NT2/D1 (cell line): ENCODE data around the gene ENGASE.

Source experiments
- SUZ12 ChIP-seq: IDR thresholded peaks from 2 replicates; pipeline ENCODE4 v1.6.1; 2011; ENCODE audit not compliant: insufficient read length, insufficient read depth; ENCODE audit errors: extremely low read depth
- YY1 ChIP-seq: IDR thresholded peaks from 2 replicates; pipeline ENCODE4 v1.6.1; 2011; ENCODE audit not compliant: insufficient read length, insufficient read depth

DNA sequence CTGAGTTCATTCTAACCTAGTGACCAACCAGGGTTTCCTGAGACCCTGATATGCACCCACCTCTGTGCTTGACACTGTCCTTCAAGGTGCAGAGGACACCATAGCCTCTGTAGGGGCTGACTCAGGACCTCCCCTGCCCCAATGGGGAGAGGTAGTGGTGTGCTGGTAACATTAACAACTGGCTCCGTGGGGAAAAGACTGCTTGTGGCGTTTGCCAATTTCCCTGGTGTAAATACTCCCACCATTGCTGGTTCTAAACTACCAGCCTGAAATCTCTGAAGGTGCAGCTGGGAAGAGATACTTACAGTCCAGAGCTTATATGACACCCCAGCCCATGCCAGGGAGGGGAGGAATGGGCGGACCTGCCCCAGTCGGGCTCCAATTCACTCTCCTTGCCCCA is 54.9 kb downstream of the ENGASE start:
- no peak for TF ChIP-seq SUZ12
- TF ChIP-seq YY1 = no peak
